Mucosa of rectum (tissue), 2 donors: Measurements from ENCODE around the gene FAM227B.
"Not testable (repeated sequence)": the region's sequence is repeated elsewhere in the genome, so short reads cannot be mapped to it uniquely, and the experiment has no call there.

Experiments used
- H3K27ac ChIP-seq, 2 donors: one replicate each; pipeline ENCODE4 v1.7.0; 2013; ENCODE audit warnings: inconsistent platforms in 2 of 2, low read depth in 2 of 2, low read length in 2 of 2
- H3K27me3 ChIP-seq, 2 donors: one replicate each; pipeline ENCODE4 v1.7.0; 2013; ENCODE audit warnings: low read length in 2 of 2; ENCODE audit not compliant: control insufficient read depth in 2 of 2, insufficient read depth in 2 of 2
- H3K36me3 ChIP-seq, 2 donors: one replicate each; pipeline ENCODE4 v1.7.0; 2013; ENCODE audit warnings: low read length in 2 of 2; ENCODE audit not compliant: control insufficient read depth in 2 of 2, insufficient read depth in 2 of 2
- H3K4me1 ChIP-seq, 2 donors: one replicate each; pipeline ENCODE4 v1.7.0; 2013; ENCODE audit warnings: low read length in 2 of 2, mild to moderate bottlenecking in 1 of 2; ENCODE audit not compliant: control insufficient read depth in 2 of 2, insufficient read depth in 2 of 2
- H3K4me3 ChIP-seq, 2 donors: one replicate each; pipeline ENCODE4 v1.7.0; 2013; ENCODE audit warnings: low read length in 2 of 2
- H3K9ac ChIP-seq, 2 donors: one replicate each; pipeline ENCODE4 v1.7.0; 2013; ENCODE audit warnings: low read length in 2 of 2, low read depth in 1 of 2, mild to moderate bottlenecking in 1 of 2
- H3K9me3 ChIP-seq, 2 donors: one replicate each; pipeline ENCODE4 v1.7.0; 2013; ENCODE audit warnings: low read length in 2 of 2; ENCODE audit not compliant: control insufficient read depth in 2 of 2
- donor health status: healthy.
- donor health status: Normal muscosa, but diverticular disease.

The FAM227B gene

GRCh38 chr15:49507261-49507660 is 113.4 kb downstream of the FAM227B start:
- H3K4me3 ChIP-seq = no peak overlapping the region
- H3K9me3 ChIP-seq = no peaks in the 10 kb centered on the region
- H3K27me3 ChIP-seq = no peaks in the 10 kb centered on the region
- no peaks in the 10 kb centered on the region for H3K4me1 ChIP-seq
- no peak overlapping the region for H3K9ac ChIP-seq
- H3K36me3 ChIP-seq = no peaks in the 10 kb centered on the region
- no peak overlapping the region for H3K27ac ChIP-seq

- H3K9me3 ChIP-seq = no peaks in the 10 kb centered on the region
- H3K36me3 ChIP-seq = no peaks in the 10 kb centered on the region
- H3K4me3 ChIP-seq = no peak overlapping the region
- H3K27ac ChIP-seq = no peak overlapping the region
- H3K27me3 ChIP-seq = no peaks in the 10 kb centered on the region
- no peaks in the 10 kb centered on the region for H3K4me1 ChIP-seq
- H3K9ac ChIP-seq = no peak overlapping the region
These were observed 114.3 kb downstream of the FAM227B start for GRCh38 chr15:49506341-49506740.

GRCh38 chr15:49501586-49501985 is 119.0 kb downstream of the FAM227B start:
- Histone ChIP-seq H3K36me3 (no peaks in the 10 kb centered on the region), H3K27me3 (no peaks in the 10 kb centered on the region), H3K9ac (no peak overlapping the region), H3K4me1 (no peaks in the 10 kb centered on the region), H3K9me3 (no peaks in the 10 kb centered on the region), H3K4me3 (no peak overlapping the region), H3K27ac (no peak overlapping the region)

GRCh38 chr15:49495993-49496753 is 124.4 kb downstream of the FAM227B start:
- Histone ChIP-seq H3K9ac (no peak overlapping the region), H3K4me3 (no peak overlapping the region), H3K4me1 (no peaks in the 10 kb centered on the region), H3K9me3 (no peaks in the 10 kb centered on the region), H3K27me3 (no peaks in the 10 kb centered on the region), H3K27ac (no peak overlapping the region), H3K36me3 (no peaks in the 10 kb centered on the region)

- H3K4me1 ChIP-seq = no peaks in the 10 kb centered on the region
- H3K27ac ChIP-seq = no peak overlapping the region
- no peaks in the 10 kb centered on the region for H3K9me3 ChIP-seq
- H3K36me3 ChIP-seq = no peaks in the 10 kb centered on the region
- H3K9ac ChIP-seq = no peak overlapping the region
- no peaks in the 10 kb centered on the region for H3K27me3 ChIP-seq
- no peak overlapping the region for H3K4me3 ChIP-seq
These were observed 125.8 kb downstream of the FAM227B start for GRCh38 chr15:49494842-49495241.

GRCh38 chr15:49492830-49493229 is 127.8 kb downstream of the FAM227B start:
- Histone ChIP-seq H3K27me3 (no peaks in the 10 kb centered on the region), H3K36me3 (no peaks in the 10 kb centered on the region), H3K4me1 (no peaks in the 10 kb centered on the region), H3K27ac (no peak overlapping the region), H3K9me3 (no peaks in the 10 kb centered on the region), H3K4me3 (no peak overlapping the region), H3K9ac (no peak overlapping the region)

- Histone ChIP-seq H3K36me3 (no peaks in the 10 kb centered on the region), H3K27ac (no peak overlapping the region), H3K9me3 (no peaks in the 10 kb centered on the region), H3K27me3 (no peaks in the 10 kb centered on the region), H3K9ac (no peak overlapping the region), H3K4me3 (no peak overlapping the region), H3K4me1 (no peaks in the 10 kb centered on the region)
These were observed 128.5 kb downstream of the FAM227B start for GRCh38 chr15:49492151-49492550.

- Histone ChIP-seq H3K4me1 (no peaks in the 10 kb centered on the region), H3K9ac (no peak overlapping the region), H3K27me3 (no peaks in the 10 kb centered on the region), H3K4me3 (no peak overlapping the region), H3K27ac (no peak overlapping the region), H3K9me3 (no peaks in the 10 kb centered on the region), H3K36me3 (no peaks in the 10 kb centered on the region)
These were observed 129.7 kb downstream of the FAM227B start for GRCh38 chr15:49490966-49491365.

- H3K4me3 ChIP-seq, H3K27me3 ChIP-seq, H3K27ac ChIP-seq: not testable (repeated sequence)
These were observed 135.2 kb downstream of the FAM227B start for GRCh38 chr15:49485401-49485800.

GRCh38 chr15:49478982-49479381 is 141.6 kb downstream of the FAM227B start:
- H3K9ac ChIP-seq, H3K4me3 ChIP-seq, H3K27me3 ChIP-seq, H3K9me3 ChIP-seq, H3K4me1 ChIP-seq, H3K27ac ChIP-seq, H3K36me3 ChIP-seq: not testable (repeated sequence)

More at GRCh38 chr15:49485401-49485800, 135.2 kb downstream of the FAM227B start:
- H3K9me3 ChIP-seq, H3K9ac ChIP-seq, H3K4me1 ChIP-seq, H3K36me3 ChIP-seq: not testable (repeated sequence)
